RPMI7951 (cell line): Measurements from ENCODE around the gene ANKZF1. TPM values are rescaled to one million over a fixed set of nuclear protein-coding genes. Genes with fewer than 3 reads are reported as not detected.
A peak's percentile ranks its signal among the peaks of the same experiment; 100 is the strongest.
"Not testable (repeated sequence)": the region's sequence is repeated elsewhere in the genome, so short reads cannot be mapped to it uniquely, and the experiment has no call there.

ENCODE experiments used
- DNase-seq: peaks from one replicate; pipeline ENCODE4 v3.0.0-alpha.2; 2012; ENCODE audit warnings: low read depth
- total RNA-seq: library from RNA; depleted of rRNA; stranded (reverse); fragments of >200 nt; shearing (Covaris generic); gene quantifications from 2 replicates; pipeline ENCODE4 v1.2.3, GENCODE V29; 2014

ANKZF1 gene
- total RNA-seq, 1 experiment from 2014 or later = 27.5 TPM

DNA sequence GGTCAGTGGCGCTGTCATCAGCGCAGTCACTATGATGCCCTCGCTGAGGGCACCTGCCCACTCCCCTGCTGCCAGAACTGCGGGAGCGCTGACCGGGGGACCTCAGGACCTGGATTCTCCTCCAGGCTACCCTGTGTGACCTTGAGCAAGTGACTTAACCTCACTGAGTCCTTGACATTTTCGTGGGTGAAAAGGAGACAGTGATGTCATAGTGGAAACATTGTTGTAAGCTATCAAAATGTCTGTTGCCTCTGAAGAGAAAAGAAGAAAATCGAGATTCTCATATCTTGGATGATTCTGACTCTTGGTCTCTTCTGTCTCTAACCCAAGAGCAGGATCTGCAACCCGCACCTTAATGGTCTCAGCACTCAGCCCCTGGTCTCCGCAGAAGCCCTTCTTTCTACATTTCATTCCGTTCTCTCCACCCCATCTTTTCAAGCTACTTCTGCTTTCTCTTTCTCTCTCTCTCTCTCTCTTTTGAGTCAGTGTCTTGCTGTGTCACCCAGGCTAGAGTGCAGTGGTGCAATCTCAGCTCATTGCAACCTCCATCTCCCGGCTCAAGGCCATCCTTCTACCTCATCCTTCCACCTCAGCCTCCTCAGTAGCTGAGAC, 25.1 kb downstream of the ANKZF1 start:
- no peak for DNase-seq

DNA sequence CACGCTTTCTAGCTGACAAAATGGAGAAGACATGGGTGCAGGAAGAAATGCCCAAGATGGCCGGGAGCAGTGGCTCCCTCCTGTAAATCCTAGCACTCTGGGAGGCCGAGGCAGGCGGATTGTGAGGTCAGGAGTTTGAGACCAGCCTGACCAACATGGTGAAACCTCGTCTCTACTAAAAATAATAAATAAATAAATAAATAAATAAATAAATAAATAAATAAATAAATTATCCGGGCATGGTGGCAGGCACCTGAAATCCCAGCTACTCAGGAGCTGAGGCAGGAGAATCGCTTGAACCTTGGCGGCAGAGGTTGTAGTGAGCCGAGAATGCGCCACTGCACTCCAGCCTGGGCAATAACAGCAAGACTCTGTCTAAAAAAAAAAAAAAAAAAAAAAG, 29.3 kb downstream of the ANKZF1 start:
- DNase-seq = not testable (repeated sequence)

DNA sequence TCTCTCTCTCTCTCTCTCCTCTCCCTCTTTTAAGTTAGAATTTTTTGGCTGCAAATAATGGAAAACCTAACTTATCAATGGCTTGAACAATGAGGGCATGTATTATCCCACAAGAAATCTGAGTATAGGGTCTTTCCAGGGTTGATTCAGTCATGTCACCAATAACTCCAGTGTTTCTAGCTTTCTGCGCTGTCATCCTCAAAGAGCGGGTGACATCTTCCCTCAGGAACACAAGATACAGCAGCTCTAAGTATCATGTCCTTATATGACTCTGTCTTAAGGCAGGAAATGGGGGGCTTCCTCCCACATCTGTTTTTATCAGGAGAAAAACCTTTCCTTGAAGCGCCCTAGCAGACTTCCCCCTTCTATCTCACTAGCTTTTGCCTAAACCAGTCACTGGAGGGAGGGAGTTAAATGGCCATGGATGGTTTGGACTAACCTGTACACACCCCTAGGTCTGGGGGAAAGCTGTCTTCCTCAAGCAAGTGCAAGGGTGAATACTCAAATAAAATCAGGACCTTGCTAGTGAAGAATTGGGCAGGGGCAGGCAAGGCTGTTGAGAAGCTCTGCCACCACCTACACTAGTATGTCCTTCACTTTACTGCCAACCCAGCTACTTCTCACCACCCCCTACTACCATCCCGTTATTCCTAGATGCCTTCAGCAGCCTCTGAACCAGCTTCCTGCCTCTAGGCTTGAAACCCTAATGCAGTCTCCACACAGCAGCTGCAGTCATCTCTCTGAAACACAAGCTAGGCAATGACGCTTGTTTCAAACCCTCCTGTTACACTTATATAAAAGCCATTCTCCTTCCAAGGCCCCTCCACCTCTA, 31.6 kb downstream of the ANKZF1 start:
- DNase-seq = no peak

DNA sequence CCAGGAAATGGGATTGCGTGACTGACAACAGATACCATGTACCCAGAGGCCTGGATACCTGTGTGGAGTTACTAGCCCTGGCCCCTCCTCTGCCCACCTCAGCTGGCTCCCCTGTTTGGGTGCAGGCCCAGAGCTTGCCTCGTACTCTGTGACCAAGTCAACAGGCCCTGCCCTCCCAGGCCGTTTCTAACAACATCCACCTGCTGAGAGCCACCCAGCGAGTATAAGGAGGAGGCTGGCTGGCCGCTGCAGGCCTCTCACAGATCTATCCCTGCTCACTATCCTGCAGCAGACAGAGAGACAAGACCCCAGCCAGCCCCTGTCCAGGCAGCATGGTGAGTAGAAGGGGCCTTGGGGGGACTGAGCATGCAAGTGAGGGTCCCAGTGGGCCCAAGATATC, 36.6 kb downstream of the ANKZF1 start:
- DNase-seq = no peak

DNA sequence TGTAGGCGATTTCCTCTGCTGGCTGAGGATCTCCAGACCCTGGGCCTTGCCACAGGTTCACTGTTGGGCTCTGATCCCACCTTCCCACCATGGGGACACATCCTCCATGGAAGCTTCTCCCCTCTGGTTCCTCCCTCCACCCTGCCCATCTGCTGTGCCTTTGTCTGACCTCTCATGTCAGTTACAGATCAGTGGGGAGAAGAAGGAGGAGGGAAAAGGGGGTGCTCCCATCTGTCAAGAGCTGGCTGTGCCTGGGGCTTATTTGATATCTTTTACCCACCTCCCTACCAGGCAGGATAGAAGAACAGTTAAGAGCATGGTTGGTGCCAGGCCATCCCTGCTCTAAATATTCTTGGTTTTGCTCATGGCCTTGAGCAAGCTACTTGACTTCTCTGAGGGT, 37.3 kb downstream of the ANKZF1 start:
- DNase-seq = no peak

DNA sequence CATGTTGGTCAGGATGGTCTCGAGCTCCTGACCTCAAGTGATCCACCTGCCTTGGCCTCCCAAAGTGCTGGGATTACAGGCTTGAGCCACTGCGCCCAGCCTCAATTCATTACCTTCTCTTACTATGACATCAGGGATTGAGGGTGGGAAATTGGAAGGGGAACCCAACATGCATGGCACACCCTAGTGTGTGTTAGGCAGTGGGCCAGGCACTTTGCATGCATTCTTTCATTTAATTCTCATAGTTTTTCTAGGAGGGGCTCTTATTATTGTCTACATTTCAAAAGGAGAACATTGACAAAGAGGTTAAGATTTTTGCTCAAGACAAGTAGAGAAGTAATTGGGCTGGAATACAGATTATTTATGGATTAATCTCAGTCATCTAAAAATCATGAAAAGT, 38.7 kb downstream of the ANKZF1 start:
- no peak for DNase-seq

DNA sequence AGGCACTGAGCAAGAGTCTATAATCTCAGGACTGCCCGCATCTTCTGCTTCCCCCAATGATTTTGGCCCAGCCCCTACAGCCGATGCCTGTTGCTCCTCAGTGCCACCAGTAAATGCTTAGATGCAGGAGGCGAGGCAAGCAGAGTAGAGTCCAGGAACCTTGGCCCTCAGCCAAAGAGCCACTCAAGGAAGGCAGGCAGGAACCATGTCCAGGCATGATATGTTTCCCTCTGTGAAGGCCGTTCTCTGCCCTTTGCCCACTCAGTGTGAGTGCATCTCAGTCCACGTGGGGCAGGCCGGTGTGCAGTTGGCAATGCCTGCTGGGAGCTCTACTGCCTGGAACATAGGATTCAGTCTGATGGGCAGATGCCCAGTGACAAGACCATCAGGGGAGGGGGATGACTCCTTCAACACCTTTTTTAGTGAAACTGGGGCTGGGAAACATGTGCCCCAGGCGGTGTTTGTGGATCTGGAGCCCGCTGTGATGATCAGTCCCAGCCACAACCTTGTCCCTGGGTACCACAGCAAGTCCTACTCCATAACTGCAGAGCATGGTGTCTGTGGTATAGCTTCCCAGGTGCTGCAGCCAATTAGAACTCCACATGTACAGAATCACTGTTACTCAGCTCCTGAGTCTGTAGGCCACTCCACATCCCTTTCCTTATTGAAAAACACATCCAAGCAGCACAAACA, 39.9 kb downstream of the ANKZF1 start:
- no peak for DNase-seq

DNA sequence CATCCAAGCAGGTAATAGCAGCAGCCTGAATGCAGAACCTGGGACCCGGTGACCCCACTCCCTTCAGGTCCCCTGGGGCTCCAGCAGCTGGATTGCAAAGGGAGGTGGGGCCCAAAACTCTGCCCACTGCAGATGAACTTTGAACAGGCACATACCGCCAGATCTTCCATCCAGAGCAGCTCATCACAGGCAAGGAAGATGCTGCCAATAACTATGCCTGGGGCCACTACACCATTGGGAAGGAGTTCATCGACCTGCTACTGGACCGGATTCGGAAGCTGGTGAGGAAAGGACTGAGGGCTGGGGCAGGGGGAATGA, 40.4 kb downstream of the ANKZF1 start:
- DNase-seq = no peak

DNA sequence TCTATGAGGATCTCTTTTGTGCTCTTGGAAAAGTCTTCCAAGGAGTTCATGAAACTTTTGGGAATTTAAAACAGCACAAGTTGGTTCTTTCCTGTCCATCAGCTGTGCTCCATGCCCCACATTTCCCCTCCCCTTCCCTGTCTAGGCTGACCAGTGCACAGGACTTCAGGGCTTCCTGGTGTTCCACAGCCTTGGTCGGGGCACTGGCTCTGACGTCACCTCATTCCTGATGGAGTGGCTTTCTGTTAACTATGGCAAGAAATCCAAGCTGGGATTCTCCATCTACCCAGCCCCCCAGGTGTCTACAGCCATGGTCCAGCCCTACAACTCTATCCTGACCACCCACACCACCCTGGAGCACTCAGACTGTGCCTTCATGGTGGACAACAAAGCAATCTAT, 41.4 kb downstream of the ANKZF1 start:
- no peak for DNase-seq

DNA sequence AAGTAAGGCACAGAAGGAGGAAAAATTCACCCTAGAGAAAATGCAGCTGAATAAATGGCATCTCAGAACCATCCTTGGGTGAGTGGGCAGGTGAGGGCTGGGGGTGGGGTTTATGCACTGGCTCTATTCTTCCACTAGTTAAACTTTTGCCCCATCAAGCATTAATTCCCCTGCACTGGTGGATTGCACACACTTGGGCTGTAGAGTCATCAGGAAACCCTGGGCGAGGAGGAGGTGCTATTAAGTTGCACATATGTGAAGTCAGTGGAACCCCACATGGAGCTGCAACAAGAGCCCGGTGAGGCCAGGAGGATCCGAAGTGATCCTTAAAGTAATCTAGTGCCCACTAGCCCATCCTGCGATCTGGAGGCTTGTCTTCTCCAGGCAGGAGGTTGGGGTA, 42.8 kb downstream of the ANKZF1 start:
- DNase-seq = no peak

DNA sequence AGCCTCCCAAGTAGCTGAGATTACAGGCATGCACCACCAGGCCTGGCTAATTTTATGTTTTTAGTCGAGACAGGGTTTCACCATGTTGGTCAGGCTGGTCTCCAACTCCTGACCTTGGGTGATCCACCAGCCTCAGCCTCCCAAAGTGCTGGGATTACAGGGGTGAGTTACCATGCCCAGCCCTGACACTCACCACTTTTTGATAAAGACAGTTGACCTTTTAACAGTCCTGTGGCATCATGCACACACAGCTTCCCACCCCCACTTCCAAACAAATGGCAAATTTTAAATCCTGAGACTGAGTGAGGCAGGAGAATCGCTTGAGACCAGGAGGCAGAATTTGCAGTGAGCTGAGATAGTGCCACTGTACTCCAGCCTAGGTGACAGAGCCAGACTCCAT, 43.4 kb downstream of the ANKZF1 start:
- peak; percentile 82 for DNase-seq

DNA sequence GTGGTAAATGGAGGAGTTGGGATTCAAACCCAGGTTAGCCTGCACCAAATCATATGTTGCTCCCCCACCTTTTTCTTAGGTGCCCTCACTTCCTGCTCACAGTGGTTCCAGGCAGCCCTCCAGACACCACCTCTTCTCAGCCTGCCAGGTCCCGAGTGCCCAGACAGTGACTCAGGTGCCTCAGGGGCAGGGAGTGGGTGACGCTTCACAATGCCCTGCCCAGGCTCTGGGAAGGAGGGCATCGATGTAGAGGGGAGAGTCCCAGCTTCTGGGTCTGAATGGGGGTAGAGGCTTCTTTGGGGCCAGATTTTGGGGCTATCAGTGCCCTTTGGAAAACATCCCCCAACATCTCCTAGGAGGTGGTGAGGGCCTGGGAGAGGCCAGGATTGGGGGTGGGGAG, 44.3 kb downstream of the ANKZF1 start:
- peak; percentile 84 for DNase-seq

DNA sequence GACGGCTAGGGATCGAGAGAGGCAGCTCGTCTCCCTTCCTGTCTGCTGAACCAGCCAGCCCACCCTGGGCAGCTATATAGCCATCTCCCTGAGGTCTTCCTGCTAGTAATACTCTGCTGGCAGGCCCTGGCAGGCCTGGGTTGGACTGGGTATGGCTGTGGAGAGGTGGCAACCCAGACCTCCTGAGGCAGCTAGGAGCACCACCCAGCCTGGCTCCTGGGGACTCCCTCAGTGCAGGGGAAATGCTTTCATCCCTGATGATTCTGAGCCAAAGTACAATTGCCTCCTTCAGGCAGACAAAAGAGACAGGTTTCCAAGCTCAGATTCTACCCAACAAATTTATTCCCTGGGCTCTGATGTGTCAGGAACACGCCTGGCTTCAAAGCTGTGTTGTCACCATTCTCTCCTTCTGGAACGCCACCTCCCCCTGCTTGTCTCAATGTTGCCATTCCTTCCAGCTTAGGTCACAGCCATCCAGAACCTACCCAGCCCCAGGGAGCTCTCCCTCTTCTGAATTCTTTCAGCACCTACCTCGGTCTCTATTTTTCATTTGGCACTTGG, 44.8 kb downstream of the ANKZF1 start:
- peak; percentile 81 for DNase-seq

DNA sequence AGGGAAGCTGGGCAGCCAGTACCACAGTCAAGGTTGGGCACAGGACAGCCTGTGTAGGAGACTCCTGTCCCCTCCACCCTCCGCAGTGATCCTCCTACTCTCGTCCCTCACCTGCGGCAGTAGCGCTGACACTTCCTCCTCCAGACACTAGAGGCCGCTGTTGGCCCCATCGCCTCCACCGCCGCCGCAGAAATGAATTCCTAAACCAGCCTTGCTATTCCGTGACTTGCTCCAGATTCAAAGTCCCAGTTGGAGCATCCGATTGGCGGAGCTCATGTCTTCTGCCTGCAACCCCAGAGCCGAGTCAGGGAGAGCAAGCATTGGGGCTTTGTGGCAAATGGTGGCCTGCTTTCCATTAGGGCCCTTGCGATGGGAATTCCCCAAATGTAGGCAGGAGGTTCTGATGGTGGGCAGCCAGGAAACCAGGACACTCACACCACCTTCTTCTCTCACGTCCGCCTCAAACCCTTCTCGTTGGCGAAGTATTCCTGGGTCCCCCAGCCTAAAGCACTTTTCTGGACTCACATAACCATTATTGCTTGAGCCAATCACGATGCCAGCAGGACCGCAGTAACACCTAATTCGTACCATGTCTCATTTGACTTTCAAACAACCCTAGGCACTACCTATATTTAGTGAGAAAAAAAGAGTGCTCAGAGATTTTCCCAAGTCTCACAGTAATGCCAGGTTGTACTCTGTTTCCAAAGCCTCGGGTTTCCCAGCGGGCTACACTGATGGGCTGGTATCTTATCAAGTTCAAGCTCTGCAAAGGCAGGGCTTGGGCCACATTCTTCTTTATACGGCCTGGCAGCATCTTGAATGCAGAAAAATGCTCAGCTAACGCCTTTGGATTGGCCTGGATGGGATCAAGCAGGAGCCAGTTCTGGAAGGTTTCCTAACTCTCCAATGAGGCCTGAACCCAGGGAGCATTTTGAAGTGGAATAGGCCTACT, 48.4 kb downstream of the ANKZF1 start:
- peak; percentile 77 for DNase-seq

DNA sequence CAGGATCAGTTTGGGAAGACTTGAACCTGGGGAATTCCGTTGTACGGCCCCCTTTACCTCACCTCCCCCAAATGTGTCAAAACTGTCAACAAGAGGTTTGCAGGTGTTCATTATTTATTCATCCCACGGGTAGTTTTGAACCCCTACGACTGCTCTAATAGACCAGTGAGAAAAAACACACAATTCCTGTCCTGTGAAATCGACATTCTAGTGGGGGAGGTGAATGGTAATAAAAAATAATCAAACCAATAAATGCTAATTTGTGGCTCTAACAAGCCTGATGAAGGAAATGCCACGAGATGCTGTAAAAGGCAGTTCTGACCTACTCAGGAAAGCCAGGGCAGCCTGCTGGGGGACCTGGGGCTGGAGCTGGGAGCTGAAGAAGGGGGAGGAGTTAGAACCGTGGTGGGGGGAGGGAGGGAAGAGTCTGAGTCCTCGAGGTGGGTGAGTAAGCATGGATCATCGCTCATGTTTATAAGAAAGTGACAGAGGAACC, 49.1 kb downstream of the ANKZF1 start:
- no peak for DNase-seq

DNA sequence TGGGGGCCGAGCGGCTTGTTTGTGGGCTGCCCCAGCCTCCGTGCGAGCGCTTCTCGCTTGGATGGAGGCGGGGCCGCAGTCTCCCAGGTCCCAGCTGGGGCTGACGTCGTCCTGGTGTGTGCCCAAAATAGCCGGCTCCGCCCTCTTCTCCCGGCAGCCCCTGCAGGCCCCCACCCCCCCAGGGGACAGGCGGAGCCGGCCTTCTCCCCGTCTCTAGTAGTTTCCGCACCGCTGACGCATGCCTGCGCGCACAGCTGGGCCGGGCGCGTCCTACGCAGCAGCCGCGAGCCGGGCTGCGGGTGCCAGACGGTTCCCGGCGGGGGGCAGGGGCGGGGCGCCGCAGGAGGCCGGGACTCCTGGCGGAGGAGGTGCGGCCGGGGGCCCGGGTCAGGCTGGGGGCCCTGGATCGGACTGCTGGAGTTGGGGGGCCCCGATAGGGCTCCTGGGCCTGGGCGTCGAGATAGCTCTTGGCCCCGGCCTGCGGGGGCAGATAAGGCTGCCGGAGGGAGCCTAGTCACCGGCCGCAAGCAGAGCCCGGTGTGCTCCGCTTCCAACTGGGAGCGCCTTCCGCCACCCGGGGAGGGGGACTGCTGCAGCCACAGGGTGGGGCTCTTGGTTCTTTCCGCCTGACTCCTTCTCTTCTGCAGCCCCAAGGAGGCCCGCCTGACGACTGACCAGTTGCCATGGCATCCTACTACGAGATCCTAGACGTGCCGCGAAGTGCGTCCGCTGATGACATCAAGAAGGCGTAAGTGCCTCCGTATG, 49.7 kb downstream of the ANKZF1 start, which contains the start of gene DNAJB2:
TSS of gene DNAJB2 (plus strand) at position 216 of the 765 bp plus-strand sequence. CDS start at position 684, 468 bp downstream.
- peak; percentile 99 for DNase-seq

DNA sequence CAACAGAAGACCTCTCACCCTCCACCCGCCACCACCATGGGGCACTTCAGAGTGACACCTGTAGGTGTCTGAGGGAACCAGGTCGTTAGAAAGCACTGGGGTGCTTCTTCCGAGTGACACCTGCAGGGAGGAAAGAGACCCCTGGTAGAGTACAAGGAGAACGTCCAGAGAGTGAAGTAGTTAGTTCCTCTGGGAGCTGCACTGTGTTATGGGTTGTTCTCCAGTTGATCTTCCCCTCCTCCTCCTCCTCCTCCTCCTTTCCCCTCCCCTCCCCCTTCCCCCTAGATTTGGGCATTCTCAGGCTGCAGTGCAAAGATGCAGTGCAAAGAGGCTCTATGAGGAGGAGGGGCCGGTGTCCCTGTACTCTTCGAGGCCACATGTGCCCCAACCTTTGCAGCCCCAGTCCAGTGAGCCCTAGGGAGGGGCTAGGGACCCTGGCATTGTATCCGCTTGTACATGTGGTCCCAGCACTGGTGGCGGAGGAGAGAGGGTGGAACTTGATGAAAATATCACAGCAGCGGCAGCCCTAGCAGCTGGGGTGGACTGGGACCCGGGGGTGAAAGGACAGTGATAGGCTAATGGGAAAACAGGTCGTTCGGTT, 50.4 kb downstream of the ANKZF1 start:
- no peak for DNase-seq

DNA sequence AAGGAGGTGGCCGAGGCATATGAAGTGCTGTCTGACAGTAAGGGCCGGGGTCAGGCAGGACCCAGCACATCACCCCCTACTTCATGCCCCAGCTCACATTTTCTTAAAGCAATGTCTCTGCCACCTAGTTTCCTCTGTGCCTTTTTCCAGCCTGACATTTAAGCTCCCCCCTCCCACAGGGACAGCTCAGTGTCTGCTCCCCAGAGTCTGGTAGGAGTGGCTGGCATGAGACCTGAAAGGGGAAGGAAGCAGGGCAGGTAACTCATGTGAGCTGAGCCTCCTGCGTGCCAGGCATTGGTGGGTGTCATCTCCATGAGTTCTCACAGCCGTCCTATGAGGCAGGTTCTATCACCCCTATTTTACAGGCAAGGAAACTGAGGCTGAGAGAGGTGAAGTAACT, 51.0 kb downstream of the ANKZF1 start:
- no peak for DNase-seq

DNA sequence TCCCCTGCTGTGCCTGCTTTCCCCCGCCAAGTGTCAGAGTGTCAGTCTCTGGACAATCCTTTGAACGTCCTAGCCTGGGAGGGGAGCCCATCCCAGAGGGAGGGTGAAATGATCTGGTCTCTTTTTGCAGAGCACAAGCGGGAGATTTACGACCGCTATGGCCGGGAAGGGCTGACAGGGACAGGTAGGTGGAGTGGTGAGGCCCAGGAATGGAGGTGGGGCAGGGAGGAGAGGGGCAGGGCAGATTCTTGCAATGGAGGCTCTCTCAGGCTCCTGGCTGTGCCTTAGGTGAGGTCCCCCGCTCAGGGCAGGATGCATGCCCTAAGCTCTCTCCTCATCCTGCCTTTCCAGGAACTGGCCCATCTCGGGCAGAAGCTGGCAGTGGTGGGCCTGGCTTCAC, 52.0 kb downstream of the ANKZF1 start:
- DNase-seq = no peak

DNA sequence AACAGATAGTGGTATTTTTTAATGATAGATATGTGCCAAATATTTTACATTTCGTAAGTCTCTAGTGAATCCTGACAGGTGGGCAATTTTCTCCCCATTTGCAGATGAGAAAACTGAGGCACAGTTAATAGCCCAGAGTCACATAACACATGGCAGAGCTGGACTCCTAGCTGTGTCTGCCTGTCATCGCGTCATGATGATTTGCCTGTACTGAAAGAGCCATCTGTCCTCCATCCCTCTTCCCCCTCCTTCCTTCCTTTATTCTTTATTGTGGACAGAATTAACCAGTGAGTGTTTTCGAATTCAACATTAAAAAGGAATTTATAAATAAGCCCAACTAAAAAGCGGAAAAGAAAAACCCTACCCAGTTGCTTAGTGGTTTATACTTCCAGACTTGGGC, 52.8 kb downstream of the ANKZF1 start:
- no peak for DNase-seq
